ENCODE results near the gene ZBTB5.
"Not testable (repeated sequence)": the region's sequence is repeated elsewhere in the genome, so short reads cannot be mapped to it uniquely, and the experiment has no call there.

Gene ZBTB5

DNA sequence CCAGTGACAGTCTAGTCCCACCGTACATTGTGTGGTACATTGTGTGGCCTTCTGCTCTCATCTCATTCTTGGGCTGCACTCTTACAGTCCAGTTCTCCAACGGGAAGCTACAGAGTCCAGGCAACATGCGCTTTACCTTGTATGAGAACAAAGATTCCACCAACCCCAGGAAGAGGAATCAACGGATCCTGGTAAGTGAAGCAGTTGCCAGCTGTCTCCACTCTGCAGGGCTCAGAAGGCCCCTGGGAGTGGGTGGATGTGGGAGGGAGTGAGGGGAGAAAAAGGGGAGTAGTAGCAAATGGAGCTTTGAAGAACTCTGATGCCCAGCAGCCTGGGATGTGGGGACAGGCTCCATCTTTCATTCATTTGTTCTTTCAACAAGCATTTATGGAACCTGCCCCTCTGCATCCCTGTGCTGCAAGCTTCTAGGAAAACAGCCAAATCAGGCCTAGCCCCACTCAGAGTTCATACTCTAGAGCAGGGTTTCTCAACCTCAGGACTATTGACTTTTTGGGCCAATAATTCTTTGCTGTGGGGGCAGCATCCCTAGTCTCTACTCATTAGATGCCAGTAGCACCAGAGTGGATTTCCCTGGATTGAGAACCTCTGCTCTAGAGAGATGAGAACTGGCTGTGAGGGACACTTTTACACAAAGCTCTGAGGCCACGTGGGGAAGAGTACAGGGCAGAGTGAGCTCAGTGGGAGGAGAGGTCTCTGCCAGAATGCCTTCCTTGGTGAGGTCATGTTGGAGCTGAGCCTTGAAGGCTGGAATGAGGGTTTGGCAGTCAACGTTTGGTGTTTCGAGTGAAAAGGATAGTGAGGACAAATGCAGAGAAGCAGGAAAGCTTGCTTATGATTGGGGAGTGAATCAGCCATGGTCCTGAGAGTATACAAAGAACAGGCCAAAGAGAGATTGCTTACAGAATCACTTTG, 21.6 kb upstream of the ZBTB5 start:
- no peak for DNase-seq (ENCODE audit: low read depth)

DNA sequence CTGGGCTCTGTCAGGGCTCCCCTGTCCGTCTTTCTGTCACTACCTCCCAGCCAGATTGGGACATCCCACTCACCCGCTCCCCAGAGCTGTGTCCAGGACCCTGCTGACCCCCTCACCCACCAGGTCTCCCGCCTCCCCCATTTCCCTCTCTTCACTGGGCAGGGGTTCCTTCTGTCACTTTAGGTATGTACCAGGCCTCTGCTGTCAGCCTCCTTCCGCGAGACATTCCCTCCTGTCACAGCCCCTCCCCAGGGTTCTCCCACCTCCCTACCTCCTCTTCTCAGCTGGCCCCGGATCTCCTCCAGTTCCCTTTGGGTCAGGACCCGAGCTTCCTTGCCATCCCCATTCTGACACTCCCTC, 21.0 kb upstream of the ZBTB5 start:
- DNase-seq (ENCODE audit: low read depth) = no peak

DNA sequence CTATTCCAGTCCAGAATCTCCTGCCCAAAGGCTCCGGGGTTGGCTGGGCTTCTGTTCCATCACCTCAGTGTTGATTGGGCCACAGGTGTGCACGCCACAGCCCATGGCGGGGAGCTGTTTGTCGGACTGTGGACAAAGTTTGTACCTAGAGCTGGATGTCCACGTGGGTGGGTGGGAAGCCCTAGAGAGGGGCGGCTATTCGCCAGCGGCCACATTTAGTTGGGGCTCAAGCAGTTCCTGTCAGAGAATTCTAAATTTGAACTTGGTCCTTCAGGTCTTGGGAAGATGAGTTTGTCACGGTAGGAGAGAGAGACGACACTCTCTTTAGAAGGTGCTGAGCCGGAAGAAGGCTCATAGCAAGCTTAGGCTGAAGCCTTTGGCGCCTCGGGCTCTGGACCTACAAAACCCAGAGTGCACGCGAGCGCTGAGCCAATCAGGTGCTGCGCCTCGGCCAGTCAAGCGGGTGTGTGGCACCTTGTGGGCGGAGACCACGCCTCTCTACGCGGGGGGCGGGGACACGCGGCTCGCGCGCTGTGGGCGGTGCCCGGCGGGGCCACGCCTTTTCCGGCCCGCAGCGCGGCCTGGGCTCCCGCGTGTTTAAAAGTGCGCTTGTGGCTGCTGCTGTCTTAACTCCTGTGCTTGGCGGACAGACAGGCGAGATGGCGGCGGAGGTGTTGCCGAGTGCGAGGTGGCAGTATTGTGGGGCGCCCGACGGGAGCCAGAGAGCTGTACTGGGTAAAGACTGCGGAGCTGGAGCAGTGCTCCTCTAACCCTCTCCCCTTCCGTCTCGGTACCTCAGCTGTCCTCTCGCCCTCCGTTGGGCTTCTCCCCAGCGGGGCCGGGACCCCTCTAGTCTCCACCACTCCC, 20.4 kb upstream of the ZBTB5 start, which contains the start of gene POLR1E:
Gene POLR1E (plus strand): TSS at position 560 of the 867 bp plus-strand sequence. CDS start 100 bp downstream, at position 660.
- peak; percentile 96 for DNase-seq (ENCODE audit: low read depth)

DNA sequence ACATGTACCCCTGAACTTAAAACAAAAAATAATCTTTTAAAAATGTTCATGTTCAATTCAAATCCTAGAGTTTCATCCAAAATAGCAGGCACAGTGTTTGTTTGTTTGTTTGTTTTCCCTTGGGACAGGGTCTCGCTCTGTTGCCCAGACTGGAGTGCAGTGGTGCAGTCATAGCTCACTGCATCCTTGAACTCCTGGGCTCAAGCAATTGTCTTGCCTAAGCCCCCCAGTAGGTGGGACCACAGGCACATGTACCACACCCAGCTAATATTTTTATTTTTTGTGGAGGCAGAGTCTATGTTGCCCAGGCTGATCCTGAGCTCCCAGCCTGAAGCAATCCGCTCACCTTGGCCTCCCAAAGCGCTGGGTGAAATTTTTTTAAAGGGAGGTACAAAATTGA, 15.5 kb upstream of the ZBTB5 start:
- DNase-seq (ENCODE audit: low read depth) = no peak

DNA sequence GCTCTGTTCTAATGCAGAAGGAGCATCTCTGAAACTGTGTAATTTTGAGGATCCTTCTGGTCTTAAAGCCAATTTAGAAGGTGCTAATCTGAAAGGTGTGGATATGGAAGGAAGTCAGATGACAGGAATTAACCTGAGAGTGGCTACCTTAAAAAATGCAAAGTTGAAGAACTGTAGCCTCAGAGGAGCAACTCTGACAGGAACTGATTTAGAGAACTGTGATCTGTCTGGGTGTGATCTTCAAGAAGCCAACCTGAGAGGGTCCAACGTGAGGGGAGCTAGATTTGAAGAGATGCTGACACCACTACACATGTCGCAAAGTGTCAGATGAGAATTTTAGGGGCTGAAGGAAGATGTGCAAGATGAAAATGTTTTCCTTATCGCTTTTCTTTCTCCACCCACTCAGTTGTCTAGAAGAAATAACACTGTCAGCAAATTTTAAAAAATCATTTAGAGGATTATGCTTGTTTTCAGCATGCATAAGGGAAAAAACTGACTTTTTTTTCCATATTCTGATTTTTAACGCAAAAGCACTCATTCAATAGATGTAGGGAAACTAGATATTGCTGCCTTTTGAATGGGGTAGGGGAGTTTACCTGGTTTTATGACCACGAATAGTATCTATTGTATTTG, 12.9 kb upstream of the ZBTB5 start:
- not testable (repeated sequence) for DNase-seq (ENCODE audit: low read depth)

DNA sequence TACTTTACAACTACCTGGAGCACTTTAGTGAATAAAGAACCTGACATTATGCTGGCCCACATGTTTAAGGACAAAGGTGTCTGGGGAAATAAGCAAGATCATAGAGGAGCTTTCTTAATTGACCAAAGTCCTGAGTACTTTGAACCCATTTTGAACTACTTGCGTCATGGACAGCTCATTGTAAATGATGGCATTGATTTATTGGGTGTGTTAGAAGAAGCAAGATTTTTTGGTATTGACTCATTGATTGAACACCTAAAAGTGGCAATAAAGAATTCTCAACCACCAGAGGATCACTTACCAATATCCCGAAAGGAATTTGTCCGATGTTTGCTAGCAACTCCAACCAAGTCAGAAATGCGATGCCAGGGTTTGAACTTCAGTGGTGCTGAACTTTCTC, 12.2 kb upstream of the ZBTB5 start:
- not testable (repeated sequence) for DNase-seq (ENCODE audit: low read depth)

DNA sequence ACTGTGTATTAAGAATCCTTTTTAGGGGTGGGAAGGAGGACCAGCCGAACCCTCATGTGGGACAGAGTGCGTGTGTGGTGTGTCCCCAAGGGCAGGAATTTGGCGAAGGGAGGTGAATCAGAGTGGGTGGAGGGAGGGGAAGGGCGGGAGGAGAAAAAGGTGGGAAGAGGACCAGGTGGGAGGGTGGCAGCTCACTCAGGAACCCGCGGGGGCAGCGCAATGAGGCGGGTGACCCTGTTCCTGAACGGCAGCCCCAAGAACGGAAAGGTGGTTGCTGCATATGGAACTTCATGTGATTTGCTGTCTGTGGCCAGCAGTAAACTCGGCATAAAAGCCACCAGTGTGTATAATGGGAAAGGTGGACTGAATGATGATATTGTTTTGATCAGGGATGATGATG, 11.7 kb upstream of the ZBTB5 start:
- DNase-seq (ENCODE audit: low read depth) = no peak

DNA sequence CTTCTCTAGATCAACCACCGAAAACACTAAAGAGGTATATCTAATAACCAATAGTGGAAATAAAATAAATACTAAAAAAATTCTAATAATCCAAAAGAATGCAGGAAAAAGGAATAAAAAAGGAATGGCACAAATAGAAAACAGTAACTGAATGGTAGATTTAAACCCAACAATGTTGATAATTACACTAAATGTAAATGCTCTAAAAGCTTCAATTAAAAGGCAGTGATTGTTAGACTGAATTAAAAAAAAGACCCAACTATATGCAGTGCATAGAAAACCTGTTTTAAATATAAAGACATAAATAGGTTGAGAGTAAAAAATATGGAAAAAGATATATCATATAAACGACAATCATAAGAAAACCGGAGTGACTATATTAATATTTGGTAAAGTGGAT, 9.2 kb upstream of the ZBTB5 start:
- DNase-seq (ENCODE audit: low read depth) = no peak

DNA sequence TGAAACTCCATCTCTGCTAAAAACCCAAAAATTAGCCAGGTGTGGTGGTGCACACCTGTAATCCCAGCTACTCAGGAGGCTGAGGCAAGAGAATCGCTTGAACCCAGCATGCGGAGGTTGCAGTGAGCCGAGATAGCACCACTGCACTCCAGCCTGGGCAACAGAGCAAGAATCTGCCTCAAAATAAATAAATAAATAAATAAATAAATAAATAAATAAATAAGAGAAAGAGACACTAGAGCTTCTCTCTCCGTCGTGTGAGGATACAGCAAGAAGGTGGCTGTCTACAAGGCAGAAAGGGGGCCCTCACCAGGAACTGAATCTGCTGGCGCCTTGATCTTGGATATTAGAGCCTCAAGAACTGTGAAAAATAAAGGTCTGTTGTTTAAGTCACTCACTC, 8.7 kb upstream of the ZBTB5 start:
- not testable (repeated sequence) for DNase-seq (ENCODE audit: low read depth)

DNA sequence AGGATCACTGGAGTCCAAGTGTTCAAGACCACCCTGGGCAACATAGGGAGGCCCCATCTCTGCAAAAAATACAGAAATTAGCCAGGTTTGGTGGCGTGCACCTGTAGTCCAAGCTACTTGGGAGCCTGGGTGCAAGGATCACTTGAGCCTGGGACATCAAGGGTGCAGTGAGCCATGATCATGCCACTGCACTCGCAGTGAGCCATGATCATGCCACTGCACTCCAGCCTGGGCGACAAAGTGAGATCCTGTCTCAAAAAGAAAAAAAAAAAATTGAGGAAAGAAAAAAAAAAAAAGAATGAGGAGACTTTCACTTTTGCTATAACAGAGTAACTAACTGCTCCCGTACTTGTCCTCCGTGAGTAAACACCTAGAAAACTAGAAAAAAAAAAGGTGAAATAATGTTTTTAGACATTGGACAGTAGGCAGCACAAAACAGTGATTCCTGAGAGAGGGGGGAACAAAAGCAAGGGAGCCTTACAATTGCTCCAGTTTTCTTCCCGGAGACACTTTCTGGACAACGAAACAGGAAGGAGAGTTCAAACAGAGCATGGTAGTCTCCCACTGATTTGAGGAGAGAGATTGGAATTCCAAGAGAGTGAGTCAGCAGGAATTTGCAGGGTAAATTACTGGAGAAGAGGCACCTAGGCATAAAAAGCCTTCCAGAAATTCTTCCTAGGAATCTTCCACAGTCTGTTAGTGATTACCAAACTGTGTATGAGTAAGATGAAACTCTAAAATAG, 6.9 kb upstream of the ZBTB5 start:
- no peak for DNase-seq (ENCODE audit: low read depth)

DNA sequence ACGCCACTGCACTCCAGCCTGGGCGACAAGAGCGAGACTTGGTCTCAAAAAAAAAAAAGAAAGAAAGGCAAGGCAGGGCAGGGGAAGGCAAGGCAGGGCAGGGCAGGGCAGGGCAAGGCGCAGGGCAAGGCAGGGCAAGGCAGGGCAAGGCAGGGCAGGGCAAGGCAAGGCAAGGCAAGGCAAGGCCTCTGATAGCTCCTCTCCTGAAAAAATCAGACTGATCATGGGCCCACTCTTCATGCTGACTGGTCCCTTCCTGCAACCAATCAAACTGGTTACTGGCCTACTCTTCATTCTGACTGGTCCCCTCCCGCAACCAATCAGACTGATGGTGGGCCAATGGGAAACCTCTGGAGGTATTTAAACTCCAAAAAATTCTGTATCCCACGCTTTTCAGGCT, 3.4 kb upstream of the ZBTB5 start:
- DNase-seq (ENCODE audit: low read depth) = no peak

DNA sequence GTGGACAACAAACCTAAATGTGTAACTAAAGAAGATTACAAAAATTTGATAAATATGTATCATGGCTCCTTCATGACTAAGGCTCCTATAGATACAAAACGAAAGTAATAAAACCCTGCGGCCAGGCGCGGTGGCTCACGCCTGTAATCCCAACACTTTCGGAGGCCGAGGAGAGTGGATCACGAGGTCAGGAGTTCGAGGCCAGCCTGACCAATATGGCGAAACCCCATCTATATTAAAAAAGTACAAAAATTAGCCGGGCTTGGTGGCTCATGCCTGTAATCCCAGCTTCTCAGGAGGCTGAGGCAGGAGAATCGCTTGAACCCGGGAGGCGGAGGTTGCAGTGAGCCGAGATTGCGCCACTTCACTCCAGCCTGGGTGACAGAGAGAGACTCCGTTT, 2.3 kb upstream of the ZBTB5 start:
- not testable (repeated sequence) for DNase-seq (ENCODE audit: low read depth)

DNA sequence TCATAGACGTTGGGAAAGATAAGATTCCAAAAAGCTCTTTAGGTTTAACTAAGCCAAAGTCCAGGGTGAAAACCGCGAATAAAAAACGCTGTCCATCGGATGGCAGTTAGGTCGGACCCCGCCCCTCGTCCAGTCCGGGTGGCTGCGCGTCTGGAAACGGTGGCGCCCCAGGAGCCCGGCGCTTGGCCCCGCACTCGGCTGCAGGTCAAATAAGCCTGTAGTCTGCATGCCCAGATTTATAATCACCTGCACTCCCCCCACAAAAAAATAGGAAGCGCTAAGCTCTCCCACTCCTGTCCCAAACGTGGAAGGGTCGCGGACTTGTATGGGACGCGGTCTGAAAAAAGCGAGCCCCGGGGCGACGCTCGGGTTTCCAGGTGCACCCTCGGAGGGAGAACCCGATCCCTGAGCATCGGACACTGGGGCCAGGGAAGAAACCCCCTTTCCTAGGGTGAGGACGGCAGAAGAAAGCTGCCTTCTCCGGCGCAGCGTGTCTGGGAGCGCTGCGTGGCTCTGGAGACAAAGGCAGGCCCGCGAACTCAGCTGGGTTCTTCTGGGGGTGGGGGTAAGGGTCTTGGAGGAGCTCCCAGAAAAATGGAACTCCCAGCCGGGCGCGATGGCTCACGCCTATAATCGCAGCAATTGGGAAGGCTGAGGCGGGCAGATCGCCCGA, 923 bp upstream of the ZBTB5 start:
- DNase-seq (ENCODE audit: low read depth) = peak; percentile 24

DNA sequence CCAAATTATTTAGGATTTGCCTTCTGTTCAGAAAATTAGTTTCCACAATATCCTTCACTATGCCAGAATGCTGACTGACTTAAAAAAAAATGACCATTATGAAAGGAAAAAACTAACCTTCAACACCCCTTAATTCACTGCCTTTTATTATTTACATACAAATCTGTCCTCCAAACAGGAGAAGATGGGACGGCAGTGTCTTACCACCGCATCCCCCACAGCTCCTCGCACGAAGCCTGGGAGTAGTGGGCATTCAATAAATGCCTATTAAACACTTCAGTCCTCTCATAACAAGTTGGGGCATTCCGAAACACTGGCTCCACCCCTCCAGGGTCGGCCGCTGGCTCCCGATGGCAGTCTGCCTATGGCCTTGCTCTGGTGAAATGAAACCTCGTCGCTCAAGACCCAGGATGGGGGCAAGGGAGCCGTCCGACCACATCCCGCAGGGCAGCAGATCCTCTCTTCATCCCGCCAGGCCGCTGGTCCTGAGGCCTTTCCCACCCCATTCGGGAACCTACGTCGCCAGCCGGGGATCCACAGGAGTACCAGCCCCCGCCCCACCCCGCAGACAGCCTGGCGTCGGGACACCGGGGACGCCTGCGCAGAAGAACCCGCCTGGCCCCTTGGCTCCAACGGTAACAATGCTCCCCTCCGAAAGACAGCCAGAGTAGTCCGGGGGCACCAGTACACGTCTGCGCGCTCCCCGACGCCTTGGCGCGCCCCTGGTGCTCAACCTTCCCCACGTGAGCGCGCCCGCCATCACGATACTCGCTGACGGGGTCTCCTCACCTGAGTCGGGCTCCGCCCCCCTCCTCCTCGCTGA, 613 bp downstream of the ZBTB5 start:
- peak; percentile 61 for DNase-seq (ENCODE audit: low read depth)

DNA sequence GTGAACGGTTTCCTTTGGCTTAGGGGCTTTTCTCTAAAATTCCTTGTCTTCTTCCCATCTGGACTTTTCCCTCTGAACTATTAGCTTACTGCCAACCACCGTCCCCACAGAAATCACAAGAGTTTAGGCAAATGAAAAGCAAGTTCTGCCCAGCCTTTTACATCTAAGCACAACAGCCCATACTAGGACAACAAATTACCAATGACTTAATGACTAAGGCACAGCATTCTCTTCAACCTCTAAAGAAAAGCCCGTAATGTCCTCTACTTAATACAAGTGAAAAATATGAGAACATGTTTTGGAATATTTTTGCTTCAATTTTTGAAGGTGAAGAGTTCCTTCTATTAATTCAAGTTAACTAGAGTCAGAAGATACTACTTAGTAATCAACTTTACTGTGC, 1.2 kb downstream of the ZBTB5 start:
- DNase-seq (ENCODE audit: low read depth) = no peak

DNA sequence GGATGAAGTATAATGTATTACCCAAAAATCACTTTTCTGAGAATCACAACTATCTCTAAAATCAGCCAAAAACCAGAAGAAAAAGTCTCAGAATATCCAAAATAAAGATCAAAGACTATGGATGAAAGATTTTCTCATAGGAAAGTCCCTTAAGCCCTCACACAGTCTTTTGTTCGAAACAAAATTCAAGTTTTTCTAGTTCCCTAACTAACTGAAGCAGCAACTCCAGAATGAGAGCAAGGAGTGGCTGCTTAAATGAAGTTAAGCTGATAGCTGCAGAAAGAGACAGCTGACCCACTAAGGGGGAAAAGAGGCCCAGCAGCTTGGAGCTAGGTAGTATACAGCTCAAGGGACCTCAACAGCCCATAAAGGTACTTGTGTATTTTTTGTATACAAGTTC, 8.4 kb downstream of the ZBTB5 start:
- DNase-seq (ENCODE audit: low read depth) = no peak

DNA sequence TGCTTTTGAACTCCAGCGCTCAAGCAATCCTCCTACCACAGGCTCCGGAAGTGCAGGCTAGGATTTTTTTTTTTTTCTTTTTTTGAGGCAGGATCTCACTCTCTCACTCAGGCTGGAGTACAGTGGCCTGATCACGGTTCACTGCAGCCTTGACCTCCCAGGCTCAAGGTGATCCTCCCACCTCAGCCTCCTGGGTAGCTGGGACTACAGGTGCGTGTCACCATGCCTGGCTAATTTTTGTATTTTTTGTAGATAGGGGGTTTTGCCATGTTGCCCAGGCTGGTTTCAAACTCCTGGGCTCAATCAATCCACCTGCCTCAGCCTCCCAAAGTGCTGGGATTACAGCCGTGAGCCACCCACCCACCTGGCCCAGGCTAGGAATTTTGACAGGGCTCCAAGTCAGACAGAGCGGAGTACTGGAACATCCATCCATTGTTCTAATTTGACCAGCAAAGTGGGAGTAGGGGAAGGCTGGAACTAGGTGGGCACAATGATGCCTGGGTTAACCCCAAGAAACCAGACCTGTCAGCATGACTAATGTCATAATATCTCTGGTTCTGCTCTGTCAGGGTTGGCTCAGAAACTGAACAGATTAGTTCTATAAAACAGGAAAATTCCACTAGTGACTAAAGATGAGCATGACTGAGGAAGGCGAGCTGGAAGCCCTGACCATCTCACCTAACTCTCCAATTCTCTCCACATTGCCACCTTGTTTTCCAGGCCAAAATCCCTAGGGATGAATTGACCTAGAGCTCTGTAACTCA, 9.2 kb downstream of the ZBTB5 start:
- no peak for DNase-seq (ENCODE audit: low read depth)

DNA sequence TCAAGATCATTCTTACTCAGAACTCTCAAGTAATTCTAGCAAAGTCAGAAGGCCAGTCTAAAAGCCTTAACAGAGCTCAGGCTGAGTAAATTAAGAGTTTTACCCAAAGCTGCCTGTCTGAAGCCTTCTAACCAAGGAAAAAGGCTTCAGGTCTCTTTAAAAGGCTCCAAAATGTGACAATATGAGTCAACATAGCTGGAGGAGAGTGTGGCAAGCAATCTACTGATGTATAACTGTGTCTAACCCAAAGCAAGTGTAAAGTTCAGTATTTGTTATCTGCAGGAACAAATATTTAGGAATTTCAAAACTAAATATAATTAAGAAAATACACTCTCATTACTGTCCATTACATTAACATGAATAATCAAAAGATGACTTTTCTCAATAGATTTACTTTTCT, 11.0 kb downstream of the ZBTB5 start:
- DNase-seq (ENCODE audit: low read depth) = no peak

DNA sequence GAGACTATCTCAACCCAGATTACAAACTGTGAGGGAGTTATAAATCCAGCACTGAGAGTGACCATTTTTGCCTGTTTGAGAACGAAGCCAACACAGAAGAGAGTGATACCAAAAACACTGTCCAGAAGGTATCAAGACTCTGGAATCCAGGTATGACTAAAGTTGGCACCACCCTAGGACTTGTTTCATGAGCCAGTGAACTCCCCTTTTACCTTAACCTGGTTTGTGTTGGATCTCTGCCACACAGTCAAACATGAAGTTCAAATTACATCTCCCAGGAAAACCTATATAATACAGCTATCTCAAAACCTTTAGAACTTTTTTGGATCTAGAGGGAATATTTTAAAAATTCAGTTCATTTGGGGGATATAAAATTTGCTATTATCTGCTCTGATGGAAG, 11.4 kb downstream of the ZBTB5 start:
- DNase-seq (ENCODE audit: low read depth) = no peak

DNA sequence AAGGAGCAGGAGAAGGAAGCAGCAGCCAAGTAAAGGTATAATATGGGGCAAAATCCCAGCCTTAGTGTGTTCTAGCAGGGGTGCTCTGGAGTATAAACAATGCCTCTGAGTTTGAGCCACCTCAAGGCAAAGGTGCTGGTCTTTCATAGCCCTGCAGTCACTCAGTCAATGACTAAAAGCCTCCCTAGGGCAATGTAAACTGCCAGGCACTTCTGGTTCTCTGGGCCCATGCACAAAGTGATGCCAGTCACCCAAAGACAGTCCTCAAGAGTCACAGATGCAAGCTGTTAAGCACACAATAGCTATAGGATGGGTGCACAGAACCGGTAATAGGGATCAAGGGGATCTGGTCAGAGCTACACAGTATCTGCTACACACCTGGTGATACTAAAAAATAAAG, 12.6 kb downstream of the ZBTB5 start:
- DNase-seq (ENCODE audit: low read depth) = no peak

Data from activated T-cell treated with anti-CD3 and anti-CD28 coated beads for 48 hours (primary cell).